ENCODE measurements around the gene DPP6.

Gene DPP6

GRCh38 chr7:154569916-154570315 lies 517.7 kb downstream of the DPP6 start:
- DNase-seq (ENCODE audit: low read depth) = no peak
- TF ChIP-seq CTCF (IDR thresholded peaks at IDR 0.05; ENCODE audit: control insufficient read depth, extremely low read depth, insufficient read depth) = no peak
- H3K4me3 ChIP-seq (ENCODE audit: low read depth, low read length) = no peak overlapping the region

GRCh38 chr7:154571772-154572171 lies 519.6 kb downstream of the DPP6 start:
- no peak for DNase-seq (ENCODE audit: low read depth)
- no peak for TF ChIP-seq CTCF (IDR thresholded peaks at IDR 0.05; ENCODE audit: control insufficient read depth, extremely low read depth, insufficient read depth)
- H3K4me3 ChIP-seq (ENCODE audit: low read depth, low read length) = no peak overlapping the region

GRCh38 chr7:154574235-154574634 lies 522.0 kb downstream of the DPP6 start:
- TF ChIP-seq CTCF (IDR thresholded peaks at IDR 0.05; ENCODE audit: control insufficient read depth, extremely low read depth, insufficient read depth) = no peak
- DNase-seq (ENCODE audit: low read depth) = no peak

GRCh38 chr7:154575497-154575896 lies 523.3 kb downstream of the DPP6 start:
- DNase-seq (ENCODE audit: low read depth) = no peak
- no peak overlapping the region for H3K4me3 ChIP-seq (ENCODE audit: low read depth, low read length)
- TF ChIP-seq CTCF (IDR thresholded peaks at IDR 0.05; ENCODE audit: control insufficient read depth, extremely low read depth, insufficient read depth) = no peak

More at GRCh38 chr7:154574235-154574634, 522.0 kb downstream of the DPP6 start:
- H3K4me3 ChIP-seq (ENCODE audit: low read depth, low read length) = no peak overlapping the region

- no peak for DNase-seq (ENCODE audit: low read depth)
- TF ChIP-seq CTCF (IDR thresholded peaks at IDR 0.05; ENCODE audit: control insufficient read depth, extremely low read depth, insufficient read depth) = no peak
- no peak overlapping the region for H3K4me3 ChIP-seq (ENCODE audit: low read depth, low read length)
These were observed 524.4 kb downstream of the DPP6 start for GRCh38 chr7:154576604-154577003.

- DNase-seq (ENCODE audit: low read depth) = no peak
- TF ChIP-seq CTCF (IDR thresholded peaks at IDR 0.05; ENCODE audit: control insufficient read depth, extremely low read depth, insufficient read depth) = no peak
- H3K4me3 ChIP-seq (ENCODE audit: low read depth, low read length) = no peak overlapping the region
These were observed 525.1 kb downstream of the DPP6 start for GRCh38 chr7:154577141-154577873.

- no peak for TF ChIP-seq CTCF (IDR thresholded peaks at IDR 0.05; ENCODE audit: control insufficient read depth, extremely low read depth, insufficient read depth)
- no peak overlapping the region for H3K4me3 ChIP-seq (ENCODE audit: low read depth, low read length)
- DNase-seq (ENCODE audit: low read depth) = no peak
These were observed 526.1 kb downstream of the DPP6 start for GRCh38 chr7:154578336-154578735.

All from LNCaP clone FGC (cell line).